ENCODE measurements around the gene CLGN. TPM values are rescaled to one million over a fixed set of nuclear protein-coding genes. Genes with fewer than 3 reads are reported as not detected.

CLGN gene
- total and polyA plus RNA-seq, 2 of the 4 experiments (the other 2 are of a cell fraction): 0.36 to 0.75 TPM

GRCh38 chr4:140472156-140472555 is 44.7 kb upstream of the CLGN start (continued):
- TF ChIP-seq, protein P1, sequence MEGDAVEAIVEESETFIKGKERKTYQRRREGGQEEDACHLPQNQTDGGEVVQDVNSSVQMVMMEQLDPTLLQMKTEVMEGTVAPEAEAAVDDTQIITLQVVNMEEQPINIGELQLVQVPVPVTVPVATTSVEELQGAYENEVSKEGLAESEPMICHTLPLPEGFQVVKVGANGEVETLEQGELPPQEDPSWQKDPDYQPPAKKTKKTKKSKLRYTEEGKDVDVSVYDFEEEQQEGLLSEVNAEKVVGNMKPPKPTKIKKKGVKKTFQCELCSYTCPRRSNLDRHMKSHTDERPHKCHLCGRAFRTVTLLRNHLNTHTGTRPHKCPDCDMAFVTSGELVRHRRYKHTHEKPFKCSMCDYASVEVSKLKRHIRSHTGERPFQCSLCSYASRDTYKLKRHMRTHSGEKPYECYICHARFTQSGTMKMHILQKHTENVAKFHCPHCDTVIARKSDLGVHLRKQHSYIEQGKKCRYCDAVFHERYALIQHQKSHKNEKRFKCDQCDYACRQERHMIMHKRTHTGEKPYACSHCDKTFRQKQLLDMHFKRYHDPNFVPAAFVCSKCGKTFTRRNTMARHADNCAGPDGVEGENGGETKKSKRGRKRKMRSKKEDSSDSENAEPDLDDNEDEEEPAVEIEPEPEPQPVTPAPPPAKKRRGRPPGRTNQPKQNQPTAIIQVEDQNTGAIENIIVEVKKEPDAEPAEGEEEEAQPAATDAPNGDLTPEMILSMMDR (conservative IDR thresholded peaks at IDR 0.05; ENCODE audit: low read depth, low read length): no peak
- TF ChIP-seq, protein P2, sequence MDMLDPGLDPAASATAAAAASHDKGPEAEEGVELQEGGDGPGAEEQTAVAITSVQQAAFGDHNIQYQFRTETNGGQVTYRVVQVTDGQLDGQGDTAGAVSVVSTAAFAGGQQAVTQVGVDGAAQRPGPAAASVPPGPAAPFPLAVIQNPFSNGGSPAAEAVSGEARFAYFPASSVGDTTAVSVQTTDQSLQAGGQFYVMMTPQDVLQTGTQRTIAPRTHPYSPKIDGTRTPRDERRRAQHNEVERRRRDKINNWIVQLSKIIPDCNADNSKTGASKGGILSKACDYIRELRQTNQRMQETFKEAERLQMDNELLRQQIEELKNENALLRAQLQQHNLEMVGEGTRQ (IDR thresholded peaks at IDR 0.05; ENCODE audit: low read depth, low read length): no peak

Data from IMR-90 (cell line).